ENCODE results near the gene RBM6.

DNA sequence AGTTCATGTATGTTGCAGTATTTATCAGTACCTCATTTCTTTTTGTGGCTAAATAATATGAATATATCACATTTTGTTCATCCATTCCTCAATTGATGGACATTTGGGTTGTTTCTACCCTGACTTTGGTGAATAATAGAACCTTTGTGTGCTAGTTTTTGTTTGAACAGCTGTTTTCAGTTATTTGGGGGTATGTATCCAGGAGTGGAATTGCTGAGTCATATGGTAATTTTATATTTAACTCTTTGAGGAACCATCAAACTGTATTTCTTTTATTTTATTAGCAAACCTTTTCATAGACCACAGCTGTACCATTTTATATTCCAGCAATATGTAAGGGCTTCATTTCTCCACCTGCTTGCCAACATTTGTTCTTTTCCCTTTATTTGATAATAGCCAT is 110.4 kb downstream of the RBM6 start:
- TF ChIP-seq, protein P1, sequence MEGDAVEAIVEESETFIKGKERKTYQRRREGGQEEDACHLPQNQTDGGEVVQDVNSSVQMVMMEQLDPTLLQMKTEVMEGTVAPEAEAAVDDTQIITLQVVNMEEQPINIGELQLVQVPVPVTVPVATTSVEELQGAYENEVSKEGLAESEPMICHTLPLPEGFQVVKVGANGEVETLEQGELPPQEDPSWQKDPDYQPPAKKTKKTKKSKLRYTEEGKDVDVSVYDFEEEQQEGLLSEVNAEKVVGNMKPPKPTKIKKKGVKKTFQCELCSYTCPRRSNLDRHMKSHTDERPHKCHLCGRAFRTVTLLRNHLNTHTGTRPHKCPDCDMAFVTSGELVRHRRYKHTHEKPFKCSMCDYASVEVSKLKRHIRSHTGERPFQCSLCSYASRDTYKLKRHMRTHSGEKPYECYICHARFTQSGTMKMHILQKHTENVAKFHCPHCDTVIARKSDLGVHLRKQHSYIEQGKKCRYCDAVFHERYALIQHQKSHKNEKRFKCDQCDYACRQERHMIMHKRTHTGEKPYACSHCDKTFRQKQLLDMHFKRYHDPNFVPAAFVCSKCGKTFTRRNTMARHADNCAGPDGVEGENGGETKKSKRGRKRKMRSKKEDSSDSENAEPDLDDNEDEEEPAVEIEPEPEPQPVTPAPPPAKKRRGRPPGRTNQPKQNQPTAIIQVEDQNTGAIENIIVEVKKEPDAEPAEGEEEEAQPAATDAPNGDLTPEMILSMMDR (IDR thresholded peaks at IDR 0.05 in 2 of 3, conservative IDR thresholded peaks at IDR 0.05 in 1 of 3; ENCODE audit: borderline replicate concordance in 1 of 3, insufficient read depth in 1 of 3, low read depth in 2 of 3, low read length in 2 of 3): no peak
- TF ChIP-seq SRF (IDR thresholded peaks at IDR 0.05; ENCODE audit: low read depth) (no peak), POLR2A (IDR thresholded peaks at IDR 0.05; ENCODE audit: borderline replicate concordance, extremely low read depth, insufficient read depth, insufficient read length) (no peak)
